ENCODE data around the gene THAP7.

Gene THAP7

DNA sequence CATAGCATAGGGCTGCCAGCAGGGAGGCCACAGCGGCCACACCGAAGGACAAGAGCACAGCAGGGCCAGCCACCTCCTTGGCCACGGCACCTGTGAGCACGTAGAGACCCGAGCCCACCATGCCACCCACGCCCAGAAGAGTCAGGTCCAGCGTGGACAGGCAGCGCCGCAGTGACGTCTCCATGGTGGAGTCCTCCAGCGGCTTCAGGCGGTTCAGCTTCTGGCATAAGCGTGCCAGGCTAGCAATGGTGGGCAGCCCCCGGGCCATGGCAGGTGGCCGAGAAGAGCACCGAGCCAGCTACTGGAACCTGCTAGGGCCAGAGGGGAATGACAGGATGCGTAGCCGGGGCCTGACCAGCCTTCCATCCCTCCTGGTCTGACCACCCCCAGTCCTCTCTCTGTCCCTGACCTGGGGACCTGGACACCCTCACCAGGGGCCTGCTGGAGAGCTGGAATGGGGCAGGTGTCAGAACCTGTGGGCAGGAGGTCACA lies 29.7 kb upstream of the THAP7 start:
- no peak for DNase-seq (ENCODE audit: low read depth in 1 of 2, low spot score in 1 of 2)

DNA sequence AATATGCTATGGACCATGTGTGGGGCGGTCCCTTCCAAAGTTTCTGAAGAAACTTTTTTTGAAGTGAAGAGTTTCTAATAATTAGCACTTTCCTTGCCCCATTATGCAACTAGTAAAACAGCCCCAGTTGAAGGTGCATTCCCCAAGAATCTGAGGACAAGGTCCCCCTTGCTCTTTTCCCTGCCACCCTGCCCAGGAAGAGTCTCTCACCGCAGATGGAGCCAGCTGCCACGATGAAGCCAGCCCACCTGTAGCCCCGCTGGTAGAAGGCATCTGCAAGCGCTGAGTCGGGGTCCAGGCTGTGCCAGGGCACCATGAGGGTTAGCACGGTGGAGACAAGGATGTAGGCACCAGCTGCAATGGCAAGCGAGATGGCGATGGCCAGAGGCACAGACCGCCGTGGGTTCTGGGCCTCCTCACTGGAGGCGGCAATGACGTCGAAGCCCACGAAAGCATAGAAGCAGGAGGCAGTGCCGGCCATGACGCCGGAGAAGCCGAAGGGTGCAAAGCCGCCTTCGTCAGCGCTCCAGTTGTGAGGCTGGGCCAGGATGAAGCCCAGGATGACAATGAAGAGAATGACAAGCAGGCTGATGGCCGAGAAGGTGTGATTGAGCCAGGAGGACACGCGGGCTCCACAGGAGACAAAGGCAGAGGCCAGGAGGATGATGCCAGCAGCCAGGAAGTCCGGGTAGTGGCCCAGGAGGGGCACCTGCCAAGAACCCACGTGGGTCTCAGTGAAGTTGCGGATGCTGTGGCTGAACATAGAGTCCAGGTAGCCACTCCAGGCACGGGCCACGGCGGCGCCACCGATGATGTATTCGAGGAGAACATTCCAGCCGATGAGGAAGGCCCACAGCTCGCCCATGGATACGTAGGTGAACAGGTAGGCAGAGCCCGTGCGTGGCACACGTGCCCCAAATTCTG lies 29.0 kb upstream of the THAP7 start:
- DNase-seq (ENCODE audit: low read depth in 1 of 2, low spot score in 1 of 2): no peak

DNA sequence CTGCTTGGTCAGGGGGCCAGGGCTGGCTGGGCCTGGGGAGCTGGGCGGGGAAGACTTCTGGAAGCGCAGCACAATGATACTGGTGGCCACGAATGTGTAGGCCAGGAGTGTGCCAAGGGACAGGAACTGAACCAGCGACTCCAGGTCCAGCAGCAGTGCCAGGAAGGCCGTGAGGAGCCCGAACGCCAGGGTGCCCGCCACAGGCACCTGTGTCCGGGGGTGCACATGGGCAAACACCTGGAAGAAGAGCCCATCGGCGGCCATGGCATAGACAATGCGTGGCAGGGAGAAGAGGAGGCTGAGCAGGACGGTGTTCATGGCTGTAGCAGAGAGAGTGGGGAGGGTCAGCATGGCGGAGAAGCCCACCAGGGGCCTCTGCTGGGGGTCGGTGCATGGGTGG lies 28.1 kb upstream of the THAP7 start:
- DNase-seq (ENCODE audit: low read depth in 1 of 2, low spot score in 1 of 2): no peak

DNA sequence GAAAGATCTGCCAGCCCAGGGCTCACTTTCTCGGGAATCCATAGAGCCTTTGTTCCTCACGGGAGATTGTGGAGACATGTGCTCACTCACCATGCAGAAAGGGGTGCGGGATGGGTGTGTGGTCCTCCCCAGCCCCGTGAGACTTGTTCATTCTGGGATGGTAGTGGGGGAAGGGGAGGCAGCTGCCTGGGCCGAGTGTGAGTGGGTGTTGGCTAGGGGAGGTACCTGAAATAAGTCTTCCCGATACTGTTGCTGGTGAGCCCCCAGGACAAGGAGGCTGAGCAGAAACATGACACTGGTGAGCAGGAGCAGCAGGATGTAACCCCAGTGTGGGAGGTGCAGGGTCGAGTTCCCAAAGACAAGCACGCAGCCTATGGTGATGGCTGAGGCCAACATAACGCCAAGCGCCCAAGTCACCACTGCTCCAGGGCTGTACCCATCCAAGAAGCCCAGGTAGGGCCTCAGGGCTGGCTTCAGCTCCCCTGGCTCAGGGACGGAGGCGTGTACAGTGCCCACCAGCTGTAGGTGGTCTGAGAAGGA lies 27.6 kb upstream of the THAP7 start:
- no peak for DNase-seq (ENCODE audit: low read depth in 1 of 2, low spot score in 1 of 2)

DNA sequence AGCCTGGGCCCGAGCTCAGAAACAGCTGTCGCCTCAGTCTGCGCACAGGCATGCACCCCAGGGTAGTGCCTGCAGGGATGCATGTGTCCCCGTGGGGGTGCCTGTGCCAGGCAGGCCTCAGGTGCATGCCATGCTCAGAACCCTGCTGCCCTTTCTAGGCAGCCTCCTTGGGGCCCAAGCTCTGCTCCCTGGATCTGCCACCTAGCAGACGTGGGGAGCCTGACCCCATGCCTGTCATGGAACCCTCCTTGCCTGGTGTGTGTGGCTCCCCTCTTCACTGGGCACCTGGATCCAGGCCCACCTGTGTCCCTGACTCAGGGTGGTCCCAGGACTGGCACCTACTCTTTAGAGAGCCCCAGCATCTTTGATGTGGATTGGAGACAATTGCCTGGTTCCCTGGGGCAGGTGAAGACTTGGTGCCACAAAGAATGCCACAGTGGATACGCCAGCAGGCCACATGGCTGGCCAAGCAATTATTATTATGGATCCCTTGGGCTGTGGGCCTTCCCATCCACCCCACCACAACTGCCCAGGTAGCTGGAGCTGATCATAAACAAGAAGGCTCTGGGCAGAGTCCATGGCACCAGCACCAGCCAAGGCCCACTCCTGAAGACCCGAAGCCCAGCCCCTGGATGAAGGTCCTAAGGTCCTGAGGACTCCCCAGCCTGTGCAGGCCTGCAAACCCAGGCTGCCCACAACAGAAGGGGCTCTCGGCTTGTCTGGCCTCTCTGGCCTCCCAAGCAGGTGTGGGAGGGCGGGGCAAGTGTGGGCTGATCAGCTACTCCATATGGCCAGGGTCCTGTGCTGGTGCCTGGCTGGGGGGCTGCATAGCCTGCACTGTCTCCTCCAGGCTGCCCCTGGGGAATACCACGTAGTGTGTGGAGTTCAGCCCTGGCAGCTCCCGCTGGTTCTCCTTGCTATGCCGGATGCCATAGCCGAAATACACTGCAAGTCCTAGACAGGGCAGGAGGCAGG lies 26.6 kb upstream of the THAP7 start:
- DNase-seq (ENCODE audit: low read depth in 1 of 2, low spot score in 1 of 2): no peak

DNA sequence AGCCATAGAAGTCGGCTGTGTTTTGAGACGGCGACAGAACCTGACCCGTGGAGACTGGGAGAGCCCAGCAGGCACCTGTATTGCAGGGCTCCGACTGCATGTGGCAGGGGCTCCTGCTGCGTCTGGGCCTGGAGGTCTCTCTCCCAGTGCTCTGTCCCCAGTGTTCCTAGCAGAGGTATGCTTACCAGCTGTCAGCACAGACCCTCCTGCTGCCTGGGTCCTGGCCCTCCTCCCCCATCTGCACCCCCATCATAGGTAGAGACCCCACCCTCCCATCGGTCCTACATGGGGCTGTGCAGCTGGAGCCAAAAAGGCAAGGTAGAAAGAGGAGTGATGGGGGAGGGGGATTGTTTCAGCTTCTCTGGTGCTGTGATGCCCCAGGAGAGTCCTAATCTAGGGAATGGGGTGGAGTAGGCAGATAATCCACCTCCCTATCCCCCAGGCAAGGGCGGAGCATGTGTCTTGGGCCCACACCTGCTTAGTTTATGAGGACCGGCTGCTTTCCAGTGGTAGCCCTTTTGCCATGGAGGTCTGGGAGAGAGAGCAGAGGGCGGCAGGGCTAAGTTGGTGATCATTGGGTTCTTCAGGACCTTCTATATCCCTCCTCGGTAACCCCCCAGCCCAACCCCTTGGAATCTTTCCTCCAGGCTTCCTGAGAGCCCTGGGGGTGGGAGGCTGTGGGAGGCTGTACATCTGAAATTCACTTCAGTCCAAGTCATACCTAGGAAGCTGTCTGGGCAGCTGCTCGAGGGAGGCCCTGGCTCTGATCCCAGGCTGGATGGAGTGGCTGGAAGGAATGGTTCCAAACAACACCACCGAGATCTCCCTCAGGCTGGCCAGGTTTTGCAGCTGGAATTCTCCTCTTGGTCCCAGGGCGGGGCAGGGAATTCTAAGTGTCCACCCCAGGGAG lies 25.1 kb upstream of the THAP7 start:
- DNase-seq (ENCODE audit: low read depth in 1 of 2, low spot score in 1 of 2): no peak

DNA sequence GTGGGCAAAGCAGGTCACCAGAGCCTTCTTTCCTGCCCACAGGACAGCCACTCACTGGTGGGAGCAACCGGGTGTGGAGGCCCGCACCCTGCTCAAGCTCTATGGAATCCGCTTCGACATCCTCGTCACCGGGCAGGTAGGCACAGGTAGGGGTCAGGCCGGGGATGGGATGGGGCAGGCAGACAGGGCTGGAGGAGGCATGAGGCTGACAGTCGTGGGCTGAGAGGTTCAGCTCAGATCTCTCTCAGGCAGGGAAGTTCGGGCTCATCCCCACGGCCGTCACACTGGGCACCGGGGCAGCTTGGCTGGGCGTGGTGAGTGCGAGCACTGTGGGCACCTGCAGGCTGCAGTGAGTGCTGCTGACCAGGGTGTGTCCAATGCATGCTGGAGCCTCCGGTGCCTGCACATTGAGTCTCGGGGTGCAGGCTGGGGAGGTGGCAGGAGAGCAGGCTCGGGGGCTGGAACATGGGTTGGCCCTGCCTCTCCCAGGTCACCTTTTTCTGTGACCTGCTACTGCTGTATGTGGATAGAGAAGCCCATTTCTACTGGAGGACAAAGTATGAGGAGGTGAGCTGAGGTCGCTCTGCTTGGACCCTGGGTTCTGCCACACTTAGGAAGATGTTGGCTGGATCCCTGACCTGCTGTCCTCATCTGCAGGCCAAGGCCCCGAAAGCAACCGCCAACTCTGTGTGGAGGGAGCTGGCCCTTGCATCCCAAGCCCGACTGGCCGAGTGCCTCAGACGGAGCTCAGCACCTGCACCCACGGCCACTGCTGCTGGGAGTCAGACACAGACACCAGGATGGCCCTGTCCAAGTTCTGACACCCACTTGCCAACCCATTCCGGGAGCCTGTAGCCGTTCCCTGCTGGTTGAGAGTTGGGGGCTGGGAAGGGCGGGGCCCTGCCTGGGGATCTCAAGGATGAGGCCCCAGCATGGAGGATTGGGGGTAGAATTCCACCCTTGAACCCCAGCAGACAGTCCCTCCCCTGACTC lies 24.1 kb upstream of the THAP7 start:
- no peak for DNase-seq (ENCODE audit: low read depth in 1 of 2, low spot score in 1 of 2)

DNA sequence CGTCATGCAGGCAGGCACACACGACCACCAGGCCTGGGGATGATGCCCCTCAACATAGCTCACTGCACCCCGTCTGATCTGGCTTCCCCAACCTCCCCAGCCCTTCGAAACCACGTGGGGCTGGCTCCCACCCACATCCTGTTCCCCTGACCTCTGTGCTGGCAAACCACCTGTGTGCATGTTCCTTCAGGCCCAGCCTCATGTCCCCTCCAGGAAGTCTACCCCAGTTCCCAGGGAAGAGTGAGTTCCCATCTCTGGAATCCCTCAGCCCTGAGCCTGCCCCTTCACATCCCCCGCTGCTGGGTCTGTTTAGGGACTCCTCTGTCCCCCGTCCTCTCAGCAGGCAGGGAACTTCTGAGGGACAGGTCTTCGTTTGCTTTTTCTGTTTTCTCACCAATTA lies 23.3 kb upstream of the THAP7 start:
- DNase-seq (ENCODE audit: low read depth in 1 of 2, low spot score in 1 of 2): no peak

DNA sequence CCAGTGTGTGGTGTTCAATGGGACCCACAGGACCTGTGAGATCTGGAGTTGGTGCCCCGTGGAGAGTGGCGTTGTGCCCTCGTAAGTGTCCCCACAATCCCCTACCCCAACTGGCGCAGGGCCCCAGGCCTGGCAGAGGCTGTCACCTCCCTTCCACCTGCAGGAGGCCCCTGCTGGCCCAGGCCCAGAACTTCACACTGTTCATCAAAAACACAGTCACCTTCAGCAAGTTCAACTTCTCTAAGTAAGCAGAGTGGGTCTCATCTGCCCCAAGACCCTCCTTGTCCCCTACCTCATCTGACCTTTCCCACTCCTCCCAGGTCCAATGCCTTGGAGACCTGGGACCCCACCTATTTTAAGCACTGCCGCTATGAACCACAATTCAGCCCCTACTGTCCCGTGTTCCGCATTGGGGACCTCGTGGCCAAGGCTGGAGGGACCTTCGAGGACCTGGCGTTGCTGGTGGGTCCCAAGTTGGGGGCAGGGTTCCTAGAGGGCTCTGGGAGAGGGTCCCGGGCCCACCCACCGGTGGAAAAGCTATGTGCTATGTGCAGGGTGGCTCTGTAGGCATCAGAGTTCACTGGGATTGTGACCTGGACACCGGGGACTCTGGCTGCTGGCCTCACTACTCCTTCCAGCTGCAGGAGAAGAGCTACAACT lies 21.2 kb upstream of the THAP7 start:
- no peak for DNase-seq (ENCODE audit: low read depth in 1 of 2, low spot score in 1 of 2)

DNA sequence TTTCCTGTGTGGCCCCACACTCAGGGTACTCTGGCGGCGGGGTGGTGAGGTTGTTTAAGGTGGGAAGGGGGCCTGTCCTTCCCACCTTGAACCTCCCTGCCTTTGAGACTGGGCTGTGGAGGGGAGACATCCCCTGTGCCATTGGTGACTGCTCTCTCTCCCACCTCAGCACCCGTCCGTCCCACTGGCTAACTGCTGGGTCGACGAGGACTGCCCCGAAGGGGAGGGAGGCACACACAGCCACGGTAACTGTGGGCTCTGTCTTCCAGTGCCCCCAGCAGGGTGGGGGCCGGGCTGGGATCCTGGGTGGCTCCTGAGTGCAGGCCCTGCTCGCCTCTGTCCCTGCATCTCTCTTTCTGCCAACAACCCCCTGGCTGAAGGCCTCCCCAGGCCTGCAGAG lies 20.6 kb upstream of the THAP7 start:
- DNase-seq (ENCODE audit: low read depth in 1 of 2, low spot score in 1 of 2): no peak

DNA sequence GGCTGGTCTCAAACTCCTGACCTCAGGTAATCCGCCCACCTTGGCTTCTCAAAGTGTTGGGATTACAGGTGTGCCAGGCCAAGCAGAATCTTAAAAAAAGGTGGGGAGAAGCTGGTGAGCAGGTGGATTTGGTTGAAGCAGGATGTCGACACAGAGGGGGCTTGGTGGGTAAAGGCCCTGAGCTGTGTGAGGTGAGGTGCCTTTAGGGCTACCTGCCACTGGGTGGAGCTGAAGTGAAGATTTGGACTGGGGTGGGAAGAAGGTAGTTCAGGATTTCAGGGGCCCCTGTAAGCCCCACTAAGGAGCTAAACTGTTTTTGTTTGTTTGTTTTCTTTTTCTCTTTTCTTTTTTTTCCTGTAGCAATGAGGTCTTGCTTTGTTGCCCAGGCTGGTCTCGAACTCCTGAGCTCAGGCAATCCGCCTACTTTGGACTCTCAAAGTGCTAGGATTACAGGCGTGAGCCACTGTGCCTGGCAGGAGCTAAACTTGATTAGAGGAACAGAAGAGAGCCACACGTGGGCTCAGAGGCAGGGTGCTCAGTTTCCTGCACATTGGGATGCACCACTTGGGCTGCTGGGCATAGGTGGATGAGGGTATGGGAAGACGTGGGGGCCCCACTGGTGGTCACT lies 19.0 kb upstream of the THAP7 start:
- no peak for DNase-seq (ENCODE audit: low read depth in 1 of 2, low spot score in 1 of 2)

DNA sequence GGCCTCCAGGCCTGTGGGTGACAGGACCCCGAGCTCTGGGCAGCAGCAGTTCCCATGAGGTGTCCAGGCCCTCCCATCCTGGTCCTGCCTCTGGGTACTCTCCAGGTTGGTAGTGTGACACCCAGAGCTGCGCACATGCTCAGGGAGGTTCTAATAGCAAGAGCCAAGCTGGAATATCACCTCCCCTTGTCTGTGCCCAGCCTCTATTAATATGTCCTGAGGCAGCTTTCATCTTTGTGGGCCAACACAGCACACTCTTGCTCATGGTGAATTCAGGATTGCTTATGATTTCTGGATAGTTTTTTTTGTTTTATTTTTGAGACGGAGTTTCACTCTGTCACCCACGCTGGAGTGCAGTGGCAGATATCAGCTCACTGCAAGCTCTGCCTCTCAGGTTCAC lies 16.4 kb upstream of the THAP7 start:
- no peak for DNase-seq (ENCODE audit: low read depth in 1 of 2, low spot score in 1 of 2)

DNA sequence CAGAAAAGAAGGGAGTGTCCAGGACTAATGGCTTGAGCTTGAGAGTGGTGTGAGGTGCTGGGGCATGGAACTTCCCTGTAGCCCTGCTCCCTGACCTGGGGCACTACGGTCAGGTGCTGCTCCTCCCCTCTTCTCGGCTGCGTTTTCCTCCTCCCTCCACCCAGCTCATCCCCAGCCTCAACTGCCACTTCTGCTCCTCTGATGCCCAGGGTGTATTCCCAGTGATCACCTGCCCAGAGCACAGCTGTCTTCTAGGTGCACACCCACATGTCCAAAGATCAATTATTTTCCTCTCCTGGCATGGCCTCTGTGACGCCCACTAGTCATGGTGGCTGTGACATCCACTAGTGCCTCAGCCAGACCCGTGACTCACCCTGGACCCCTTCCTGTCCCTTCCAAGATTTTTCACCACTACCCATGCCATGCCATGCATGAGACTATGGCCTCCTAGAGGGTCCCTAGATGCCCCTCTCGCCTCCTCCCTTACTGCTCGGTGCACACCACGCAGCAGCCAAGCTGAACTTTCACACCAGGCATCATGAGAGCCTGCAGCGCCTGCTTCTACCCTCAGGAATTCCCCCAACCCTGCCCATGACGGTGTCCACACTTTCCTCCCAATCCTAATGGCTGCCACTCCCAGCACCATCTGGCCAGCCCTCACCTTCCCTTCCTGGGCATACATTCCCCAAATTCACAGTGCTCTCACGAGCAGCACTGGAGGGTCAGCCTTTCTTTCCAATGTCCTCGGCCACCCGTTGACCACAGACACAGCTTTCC lies 14.9 kb upstream of the THAP7 start:
- no peak for DNase-seq (ENCODE audit: low read depth in 1 of 2, low spot score in 1 of 2)

DNA sequence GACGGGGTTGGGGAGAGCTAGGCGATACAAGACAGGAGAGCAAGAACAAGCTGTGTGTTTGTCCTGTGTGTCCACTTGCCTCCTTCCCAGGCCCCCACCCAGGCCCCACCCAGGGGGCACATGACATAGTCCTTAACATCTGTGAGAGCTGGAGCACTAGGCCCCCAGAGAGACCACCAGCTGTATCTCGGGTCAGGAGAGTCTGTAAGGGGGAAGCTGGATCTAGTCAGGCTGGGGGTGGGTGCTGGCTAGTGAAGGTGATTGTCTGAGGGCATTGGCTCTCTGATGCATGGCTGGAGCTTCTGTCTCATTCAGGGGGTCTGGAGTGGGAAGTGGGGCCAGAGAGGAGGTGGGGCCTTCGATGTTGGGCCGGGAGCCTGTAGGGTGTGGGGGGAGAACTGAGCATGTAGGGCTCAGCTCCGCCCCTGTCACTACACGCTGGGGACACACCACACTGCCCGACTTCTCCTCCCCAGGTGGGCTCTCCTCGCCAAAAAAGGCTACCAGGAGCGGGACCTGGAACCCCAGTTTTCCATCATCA lies 13.6 kb upstream of the THAP7 start:
- no peak for DNase-seq (ENCODE audit: low read depth in 1 of 2, low spot score in 1 of 2)

DNA sequence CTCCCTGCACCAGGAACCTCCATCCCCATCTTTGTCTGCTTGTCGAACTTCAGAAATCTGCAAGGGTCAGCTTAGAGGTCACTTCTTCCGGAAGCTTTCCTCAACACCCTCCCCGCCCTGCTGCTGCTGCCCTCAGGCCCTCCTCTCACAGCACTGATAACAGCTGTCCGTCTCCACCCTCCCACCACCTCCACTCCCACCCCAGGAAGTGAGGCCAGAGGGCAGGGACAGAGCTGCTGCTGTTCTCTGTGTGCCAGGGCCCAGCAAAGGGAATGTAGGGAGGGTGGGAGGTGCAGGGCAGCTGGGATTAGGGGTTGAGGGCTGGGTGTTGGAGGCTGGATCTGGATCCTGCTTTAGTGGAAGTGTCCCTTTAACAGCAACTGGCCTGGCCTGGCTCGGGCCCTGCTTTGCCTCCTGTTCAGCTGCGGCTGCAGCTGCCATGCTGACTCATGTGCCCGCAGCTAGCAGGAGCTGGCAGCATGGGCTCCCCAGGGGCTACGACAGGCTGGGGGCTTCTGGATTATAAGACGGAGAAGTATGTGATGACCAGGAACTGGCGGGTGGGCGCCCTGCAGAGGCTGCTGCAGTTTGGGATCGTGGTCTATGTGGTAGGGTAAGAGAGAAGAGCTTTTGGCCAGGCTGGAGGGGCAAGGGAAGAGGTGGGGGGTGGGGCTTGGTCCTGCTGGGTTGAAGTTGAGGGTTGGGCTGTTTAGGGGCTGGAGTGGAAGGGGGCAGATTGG lies 13.0 kb upstream of the THAP7 start, which contains the start of gene P2RX6:
Gene P2RX6, plus strand, starts transcription at position 440 of the 740 bp plus-strand sequence. Its CDS starts 10 bp downstream, at position 450.
- no peak for DNase-seq (ENCODE audit: low read depth in 1 of 2, low spot score in 1 of 2)

DNA sequence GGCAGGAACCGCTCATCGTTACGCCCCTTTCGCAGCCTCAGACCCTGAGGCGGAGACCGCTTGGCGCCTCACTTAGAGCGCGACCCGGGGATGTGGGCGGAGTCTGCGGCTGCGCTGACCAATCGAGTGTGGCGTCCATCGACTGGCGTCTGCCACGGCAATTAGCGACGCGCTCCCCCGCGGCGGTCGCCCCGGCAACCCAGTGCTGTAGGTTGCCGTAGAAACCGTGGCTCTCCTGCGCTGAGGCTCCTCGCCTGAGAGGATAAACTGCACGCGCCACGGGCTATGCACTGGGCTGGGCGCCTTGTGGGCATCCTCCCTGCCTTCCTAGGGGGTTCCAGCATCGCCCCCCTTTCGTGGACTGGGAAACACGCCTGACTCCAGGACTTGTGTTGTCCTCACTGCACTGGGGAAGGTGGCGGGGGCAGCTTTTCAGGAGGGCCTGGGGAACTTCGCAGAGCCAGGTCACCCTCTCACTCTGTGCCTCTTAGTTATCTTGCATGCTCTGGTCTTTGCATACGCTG lies 12.3 kb upstream of the THAP7 start:
- peak; percentile 67 to 69 for DNase-seq (ENCODE audit: low read depth in 1 of 2, low spot score in 1 of 2)

Data from stimulated activated CD4-positive, alpha-beta T cell treated with anti-CD3 and anti-CD28 coated beads, Interleukin-15, amount 100 ng/mL, for 1 hour (primary cell).